Stimulated activated CD4-positive, alpha-beta T cell treated with anti-CD3 and anti-CD28 coated beads, Interleukin-1b, Interleukin-23, amount 100 ng/mL, for 4 hours (primary cell): ENCODE measurements around the gene ZNF414.

Experiments
- DNase-seq, 2 donors: peaks; one replicate each; pipeline ENCODE4 v3.0.0-alpha.2; 2020; ENCODE audit warnings: low read depth in 2 of 2

Gene ZNF414

DNA sequence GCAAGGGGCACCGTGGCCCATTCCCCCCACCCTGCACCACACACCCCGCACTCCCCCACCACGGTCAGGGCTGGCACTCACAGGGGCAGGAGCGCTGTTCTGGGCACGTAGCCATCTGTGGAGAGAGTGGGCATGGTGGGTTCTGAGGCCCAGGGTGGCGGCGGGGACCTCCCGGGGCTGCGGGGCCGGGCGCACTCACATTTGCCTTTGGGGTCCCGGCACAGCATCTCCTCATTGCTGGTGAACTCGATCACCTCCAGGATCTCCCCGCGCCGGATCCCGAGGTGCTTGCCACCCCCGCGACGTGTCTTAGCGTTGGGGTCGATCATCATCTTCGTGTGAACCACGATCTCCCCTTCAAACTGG, 23.6 kb downstream of the ZNF414 start:
- DNase-seq = no peak

DNA sequence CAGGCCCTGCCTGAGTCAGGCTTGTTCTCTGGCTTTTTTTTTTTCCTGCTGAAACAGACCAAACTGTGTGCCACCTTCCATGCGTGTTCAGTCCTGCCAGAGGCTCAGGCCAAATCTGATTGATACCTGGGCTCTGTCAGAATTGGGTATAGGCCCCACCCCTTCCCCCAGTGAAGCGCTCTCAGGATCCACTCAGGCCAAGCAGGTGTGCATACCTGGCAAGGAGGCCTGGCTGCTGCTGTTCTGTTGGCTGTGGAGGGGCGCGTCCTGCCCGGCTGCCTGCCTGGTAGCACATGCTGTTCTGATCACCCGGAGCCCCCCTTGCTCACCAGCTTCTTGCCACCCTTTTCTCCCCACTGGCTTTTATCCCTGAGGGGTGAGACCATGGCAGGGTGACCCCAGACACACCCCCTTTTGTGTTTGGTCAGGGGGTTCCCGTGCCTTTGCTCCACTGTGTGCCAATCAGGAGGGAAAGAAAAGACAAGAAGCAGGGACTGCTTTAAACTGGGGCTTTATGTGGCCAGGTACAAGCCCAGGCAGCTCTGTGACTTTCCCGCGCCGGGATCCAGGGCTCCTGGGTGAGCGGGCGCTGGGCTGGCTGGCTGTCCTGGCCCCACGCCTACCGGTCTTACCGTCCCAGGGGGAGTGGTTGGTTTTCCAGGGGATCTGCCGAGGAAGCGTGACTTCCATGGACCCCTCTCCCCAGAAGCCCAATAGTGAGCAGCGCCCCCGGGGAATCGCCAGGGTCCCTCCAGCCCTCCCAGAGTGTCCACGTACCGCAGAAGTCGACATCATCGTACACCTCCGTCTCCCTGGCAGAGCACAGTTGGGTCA, 24.2 kb downstream of the ZNF414 start:
- DNase-seq = no peak

DNA sequence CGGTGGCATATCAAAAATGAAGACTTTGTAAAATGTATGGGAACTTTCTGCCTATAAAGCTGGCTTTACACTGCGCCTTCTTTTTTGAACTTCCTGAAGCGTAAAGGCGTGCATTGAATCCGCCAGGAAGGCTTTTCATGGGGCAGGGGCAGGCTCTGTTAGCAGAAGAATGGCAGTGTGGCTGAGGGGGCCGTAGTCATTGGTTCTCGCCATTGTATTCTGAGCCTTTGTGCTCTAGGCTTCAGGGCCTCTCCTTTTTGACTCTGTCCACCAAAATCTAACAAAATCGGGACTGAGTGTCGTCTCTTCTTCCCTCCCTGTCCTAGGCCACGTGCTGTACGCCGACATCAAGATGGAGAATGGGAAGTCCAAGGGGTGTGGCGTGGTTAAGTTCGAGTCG, 25.6 kb downstream of the ZNF414 start:
- DNase-seq = no peak

DNA sequence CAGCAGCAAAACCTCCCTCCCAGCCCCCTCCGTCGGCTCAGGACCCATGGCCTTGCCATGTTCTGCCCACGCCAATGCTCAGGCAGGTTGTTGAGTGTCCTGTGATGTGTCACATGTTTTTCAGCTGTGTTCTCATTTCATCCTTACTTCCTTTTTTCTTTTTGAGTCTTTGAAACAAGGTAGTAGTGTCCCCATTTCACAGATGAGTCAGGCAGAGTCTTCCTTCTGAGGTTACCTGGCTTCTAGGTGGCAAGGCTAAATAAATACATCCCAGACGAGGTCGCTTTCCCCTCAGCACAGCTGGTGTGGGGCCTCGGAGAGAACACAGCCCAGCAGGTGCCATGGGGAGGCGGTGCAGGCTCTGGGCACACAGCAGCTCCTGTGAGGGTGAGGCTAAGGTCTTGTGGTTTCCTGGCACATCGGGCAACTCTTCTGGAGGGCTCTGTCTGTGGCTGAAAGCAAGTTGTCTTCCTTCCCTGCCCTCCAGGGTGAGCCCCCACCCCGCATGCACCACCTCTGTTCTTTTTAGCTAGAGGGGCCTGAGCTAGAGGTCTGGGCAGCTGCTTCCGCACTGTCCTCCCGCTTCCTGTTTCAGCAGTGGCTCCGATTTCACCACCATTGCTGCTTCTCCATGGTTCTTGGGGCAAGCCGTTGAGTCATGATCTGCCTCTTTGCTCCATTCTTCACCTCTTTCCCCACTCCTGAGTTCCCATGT, 26.7 kb downstream of the ZNF414 start:
- peak in 1 of 2 donors; percentile 22 for DNase-seq

DNA sequence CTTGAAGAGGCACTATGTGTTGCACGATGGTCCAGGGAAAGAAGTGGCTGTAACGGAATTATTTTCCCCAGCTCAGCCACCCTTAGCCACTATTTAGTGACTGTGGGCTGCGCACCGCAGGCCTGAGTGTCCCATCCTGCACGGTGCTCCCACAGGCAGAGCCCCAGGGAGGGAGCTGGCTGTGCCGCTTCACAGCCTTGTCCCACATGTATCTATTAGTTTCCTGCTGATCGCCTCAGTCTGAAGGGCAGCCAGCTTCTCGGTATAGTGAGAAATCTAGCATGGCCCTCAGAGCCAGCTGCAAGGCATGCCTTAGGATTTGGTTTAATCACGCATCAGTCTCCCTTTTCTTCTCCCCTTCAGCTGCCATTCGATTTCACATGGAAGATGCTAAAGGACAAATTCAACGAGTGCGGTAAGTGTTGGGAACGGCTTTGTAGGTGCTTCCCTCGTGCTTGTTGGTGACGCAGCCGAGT, 27.3 kb downstream of the ZNF414 start:
- DNase-seq = no peak

DNA sequence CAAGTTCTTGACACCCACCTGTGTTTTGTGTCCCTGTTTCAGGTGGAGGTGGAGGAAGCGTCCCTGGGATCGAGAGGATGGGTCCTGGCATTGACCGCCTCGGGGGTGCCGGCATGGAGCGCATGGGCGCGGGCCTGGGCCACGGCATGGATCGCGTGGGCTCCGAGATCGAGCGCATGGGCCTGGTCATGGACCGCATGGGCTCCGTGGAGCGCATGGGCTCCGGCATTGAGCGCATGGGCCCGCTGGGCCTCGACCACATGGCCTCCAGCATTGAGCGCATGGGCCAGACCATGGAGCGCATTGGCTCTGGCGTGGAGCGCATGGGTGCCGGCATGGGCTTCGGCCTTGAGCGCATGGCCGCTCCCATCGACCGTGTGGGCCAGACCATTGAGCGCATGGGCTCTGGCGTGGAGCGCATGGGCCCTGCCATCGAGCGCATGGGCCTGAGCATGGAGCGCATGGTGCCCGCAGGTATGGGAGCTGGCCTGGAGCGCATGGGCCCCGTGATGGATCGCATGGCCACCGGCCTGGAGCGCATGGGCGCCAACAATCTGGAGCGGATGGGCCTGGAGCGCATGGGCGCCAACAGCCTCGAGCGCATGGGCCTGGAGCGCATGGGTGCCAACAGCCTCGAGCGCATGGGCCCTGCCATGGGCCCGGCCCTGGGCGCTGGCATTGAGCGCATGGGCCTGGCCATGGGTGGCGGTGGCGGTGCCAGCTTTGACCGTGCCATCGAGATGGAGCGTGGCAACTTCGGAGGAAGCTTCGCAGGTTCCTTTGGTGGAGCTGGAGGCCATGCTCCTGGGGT, 28.2 kb downstream of the ZNF414 start:
- DNase-seq = no peak

DNA sequence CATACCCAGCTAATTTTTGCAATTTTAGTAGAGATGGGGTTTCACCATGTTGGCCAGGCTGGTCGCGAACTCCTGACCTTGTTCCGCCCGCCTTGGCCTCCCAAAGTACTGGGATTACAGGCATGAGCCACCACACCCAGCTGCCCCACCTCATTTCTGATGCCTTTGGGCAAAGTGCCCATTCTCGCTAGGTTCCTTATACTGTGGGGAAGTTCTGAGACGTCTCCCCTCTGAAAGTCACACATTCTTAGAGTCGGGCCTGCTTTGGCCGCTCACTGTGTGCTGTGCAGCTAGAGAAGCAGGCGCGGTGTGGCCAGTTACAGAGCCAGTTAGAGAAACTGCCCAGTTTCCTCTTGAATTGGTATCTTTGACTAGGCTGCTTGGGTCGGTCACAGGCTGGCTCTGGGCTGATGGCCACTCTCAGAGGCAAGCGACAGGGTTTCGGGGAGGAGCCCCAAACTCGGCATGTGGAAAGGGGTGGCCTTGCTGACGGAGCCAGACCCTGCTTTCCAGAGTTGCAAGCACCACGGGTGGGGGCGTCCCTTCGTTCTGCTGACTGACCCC, 29.6 kb downstream of the ZNF414 start:
- DNase-seq = no peak

DNA sequence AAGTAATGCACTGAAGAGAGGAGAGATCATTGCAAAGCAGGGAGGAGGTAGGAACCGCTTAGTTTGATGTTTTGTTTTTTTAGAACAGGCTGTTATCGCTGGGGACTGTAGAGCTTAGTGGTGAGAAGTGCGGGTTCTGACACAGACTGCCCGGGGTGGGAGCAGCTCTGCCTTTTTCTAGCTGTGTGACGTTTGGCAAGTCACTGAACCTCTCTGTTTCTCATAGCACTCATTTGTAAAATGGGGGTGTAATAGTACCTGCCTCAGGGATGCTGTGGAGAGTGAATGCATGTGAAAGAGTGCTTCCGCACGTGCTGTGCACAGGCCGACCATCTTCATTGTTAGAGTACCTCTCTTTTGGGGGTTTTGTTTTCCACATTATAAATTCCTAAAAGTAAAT, 30.8 kb downstream of the ZNF414 start:
- no peak for DNase-seq

DNA sequence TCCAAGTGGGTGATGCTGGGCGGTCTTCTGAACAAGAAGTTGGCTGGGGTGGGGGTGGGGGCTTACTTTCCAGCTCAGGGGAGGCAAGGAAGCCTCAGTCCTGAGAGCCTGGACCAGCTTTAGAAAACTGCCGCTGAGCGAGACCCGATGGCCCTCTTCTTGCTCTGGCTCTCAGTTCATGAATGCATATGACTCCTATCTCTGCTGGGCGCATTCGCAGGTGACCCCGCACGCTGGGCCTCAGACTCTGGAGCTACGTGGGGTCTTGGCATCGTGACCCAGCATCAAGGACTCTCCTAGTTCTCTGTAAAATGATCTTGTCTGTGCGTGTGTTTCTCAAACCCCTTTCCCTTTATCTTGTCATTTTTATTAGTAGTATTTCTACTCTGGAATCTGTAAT, 31.3 kb downstream of the ZNF414 start:
- DNase-seq = no peak

DNA sequence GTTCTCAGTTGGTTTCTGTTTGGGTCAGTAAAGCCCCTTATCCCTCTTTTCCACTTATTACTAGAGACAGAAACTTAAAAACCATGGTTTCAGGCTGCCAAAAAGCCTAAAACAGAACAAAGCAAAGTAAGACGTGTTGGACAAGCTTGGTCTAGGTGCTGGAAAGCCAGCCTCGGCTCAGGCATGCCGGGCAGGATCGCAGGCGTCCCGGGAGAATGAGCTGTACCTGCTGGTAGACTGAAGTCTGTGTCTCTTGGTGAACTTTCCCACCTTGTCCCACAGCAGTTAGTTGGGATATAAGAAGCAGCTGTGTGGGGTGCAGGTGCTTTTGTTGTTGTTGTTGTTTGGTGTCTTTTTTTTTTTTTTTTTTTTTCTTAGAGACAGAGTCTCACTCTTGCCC, 32.4 kb downstream of the ZNF414 start:
- no peak for DNase-seq

DNA sequence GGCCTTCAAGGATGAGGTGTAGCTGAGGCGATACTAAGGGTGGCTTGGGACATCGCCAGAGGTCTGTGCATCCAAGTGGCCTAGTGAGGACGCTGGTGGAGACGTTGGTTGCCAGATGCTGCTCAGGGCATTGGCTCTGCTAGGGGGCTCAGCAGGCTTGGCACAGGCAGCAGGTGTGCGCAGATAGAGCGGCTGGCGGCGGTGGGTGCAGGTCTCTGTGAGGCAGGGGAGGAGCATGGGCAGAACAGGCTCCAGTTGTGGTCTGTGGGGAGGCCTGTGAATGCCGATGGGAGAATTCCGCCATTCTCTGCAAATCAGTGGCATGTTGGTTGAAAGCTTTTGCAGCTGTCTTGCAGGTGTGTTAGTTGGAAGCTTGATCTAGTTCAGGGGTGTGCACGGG, 32.8 kb downstream of the ZNF414 start:
- DNase-seq = no peak

DNA sequence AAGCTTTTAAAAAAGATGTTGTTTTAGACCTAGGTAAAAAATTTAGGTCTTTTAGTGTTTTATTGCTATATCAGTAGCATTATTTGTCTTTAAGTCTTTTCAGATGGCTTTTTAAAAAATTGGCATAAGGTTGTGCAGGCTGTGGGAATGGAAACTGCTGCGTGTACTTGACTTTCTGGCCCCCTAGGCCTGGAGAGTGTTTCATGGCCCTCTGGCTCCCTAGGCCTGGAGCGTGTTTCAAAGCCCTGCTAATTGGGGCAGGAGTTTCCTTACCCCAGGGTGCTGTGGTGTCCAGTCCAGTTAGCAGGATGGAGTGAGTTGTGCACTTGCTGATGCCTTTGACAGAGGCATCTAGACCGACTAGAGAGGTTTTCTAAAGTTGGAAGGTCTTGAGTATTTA, 35.4 kb downstream of the ZNF414 start:
- DNase-seq = no peak

DNA sequence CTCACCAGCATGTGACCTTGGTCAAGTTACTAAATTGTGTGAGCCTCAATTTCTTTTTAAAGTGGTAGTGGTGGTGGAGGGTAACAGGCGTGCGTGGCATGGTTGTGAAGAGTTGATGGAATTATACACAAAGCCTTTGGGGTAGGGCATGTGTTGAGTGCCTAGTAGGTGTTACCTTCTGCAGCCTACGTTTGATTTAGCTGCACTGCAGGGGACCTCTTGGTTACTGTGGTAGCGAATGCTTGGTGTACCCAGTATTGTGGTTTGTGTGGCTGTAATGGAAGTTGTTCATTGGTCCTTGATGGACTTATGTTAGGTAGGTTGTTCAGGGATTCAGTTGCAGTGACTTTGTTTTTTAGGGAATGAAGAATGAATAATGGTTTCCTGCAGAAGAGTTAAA, 36.1 kb downstream of the ZNF414 start:
- no peak for DNase-seq

DNA sequence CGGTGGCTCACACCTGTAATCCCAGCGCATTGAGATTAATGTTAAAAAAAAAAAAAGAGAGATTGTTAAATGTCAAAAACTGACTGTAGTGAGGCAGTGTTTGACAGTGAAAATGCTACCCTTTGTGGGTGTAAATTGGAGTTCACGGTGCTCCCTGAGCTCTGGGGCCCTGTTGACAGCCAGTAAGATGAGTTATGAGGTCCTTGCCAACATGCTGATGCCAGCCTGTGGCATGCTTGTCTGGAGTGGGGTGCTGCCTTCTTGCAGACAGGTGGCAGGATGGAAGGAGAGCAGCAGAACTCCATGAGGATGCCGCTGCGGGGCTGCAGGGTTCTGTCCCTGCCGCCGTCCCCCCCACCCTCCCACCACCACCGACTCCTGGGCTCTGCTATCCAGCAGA, 37.4 kb downstream of the ZNF414 start:
- no peak for DNase-seq

DNA sequence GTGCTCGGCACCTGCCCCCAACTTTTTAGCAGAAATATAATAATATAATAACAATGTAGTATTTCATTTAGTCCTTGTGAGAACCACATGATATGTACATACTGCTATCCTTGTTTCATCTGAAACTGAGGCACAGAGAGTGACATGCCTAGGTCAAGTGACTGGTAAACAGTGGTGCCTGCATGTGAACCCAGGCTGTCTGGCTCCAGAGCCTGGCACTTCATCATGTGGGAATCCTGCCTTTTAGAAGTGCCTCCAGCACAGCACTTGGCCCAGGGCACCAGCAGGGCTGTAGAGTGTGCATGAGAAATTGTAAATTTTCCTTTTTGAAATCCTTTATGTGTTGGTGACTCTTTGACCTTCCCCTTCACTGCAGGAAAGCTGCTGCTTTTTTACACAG, 39.0 kb downstream of the ZNF414 start:
- DNase-seq = no peak

DNA sequence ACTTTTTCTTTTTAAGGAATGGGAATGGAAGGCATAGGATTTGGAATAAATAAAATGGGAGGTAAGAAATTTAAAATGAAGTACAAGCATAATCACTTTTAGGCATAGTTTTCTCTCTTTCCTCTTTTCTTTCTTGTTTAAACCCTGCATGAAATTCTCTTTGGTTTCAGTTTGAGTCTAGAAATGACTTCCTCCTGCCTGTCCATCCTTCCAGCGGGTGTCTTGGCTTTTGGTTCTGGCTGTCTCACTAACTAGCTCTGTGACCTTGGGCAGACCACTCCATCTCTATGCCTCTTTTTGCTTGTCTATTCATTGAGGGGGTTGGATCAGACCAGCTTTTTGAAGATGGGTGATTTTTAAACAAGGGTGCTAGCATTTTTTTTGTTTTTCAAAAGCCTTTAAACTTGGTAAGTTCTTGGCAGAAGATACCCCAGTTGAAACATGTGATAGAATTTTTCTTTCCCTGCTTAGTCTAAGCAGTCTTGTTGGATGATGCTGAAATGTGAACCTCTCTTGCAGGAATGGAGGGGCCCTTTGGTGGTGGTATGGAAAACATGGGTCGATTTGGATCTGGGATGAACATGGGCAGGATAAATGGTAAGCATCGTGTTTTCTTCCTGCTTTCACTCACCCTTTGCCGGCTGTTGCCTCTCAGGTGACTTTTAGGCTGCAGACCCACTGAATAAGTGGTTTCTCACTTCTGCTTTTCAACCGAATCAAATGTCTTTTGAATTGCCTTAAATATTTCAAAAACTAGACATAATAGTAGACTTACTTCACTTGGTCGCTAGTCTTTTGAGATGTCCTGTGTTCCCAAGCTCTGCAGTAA, 40.1 kb downstream of the ZNF414 start:
- DNase-seq = no peak

DNA sequence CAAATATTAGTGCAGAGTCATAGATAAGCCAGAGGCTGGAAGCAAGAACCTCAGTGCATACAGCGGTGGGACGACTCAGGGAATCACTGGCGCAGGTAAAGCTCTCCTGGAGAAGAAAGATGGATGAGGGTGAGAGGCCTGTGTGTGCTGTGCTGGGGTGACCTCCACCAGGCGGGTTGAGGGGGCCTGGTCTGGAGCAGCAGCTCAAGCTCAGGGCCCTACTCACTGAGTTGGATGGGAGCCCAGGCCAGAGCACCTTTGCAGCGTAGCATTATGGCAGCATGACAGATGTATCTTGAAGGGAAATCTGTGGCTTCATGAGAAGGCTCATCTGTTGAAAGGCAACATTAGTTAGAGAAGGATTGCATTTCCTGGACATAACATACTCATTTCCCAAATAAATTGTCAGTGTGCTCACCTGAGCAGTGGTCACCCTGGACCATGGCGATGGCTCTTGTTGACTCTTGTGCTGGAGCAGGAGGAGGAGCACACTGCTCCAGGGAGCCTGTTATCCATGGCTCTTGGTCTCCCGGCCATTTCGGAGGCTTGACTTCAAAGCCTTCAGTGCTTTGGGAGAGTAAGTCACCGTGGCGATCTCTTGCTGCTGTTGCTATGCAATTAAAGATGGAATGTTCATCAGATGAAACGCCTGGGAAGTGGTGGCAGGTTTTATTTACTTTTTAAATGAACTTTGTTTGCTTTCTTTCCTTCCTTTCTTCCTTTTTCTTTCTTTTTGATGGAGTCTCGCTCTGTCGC, 44.2 kb downstream of the ZNF414 start:
- DNase-seq = no peak

DNA sequence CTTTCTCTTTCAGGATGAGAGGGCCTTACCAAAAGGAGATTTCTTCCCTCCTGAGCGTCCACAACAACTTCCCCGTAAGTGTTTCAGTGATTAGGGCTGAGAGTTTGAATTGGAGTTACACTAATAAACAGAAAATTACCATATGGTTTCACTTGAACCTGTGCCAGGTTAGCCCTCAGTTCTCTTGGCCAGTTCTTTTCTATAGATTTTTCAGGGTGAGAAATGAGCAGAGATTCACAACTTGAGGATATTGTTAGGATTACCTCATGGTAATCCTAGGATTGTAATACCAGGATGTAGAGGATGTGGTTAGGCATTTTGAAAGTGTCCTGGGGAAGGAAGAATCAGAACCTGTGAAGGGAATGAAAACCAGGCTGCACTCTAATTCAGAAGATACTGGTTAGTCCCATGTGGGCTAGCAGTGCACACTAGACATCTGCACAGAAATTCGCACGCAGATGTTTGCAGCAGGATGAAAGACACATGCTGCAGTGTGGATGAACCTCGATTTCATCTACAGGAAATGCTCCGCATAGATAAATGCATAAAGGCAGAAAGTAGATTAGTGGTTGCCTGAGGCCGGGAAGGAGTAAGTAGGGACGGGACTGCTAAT, 45.1 kb downstream of the ZNF414 start:
- no peak for DNase-seq

DNA sequence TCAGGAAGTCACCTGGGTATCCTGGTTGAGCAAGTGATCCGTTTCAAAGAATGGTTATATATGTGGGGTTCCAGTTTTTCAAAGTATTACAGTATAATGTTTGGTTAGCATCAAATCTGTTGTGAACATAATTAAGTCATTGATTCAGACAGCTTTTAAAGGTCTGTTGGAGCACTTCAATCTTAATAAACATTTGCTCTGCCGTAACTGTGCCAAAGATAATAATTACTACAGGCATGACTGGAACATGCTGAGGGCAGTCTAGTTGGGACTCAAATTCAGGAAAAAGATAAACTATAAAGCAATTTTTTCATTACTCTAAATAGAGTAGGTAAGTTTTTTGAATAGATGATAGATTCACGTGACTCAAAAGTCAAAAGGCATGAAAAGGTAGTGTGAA, 45.8 kb downstream of the ZNF414 start:
- DNase-seq = no peak

DNA sequence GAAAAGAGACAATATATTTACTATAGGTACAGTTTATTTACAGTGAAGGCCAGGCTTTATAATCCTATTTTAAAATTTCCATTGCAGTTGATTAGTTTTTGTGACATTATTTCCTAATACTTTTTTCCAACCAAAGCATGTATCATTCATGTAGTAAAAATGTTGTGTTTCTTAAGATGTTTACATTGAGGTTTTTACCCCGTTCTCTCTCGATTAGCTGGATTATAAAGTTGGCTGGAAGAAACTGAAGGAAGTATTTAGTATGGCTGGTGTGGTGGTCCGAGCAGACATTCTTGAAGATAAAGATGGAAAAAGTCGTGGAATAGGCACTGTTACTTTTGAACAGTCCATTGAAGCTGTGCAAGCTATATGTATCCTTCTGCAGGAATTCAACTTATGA, 47.9 kb downstream of the ZNF414 start:
- DNase-seq = no peak
